Measurements from ENCODE around the gene DNMT1. TPM values are rescaled to one million over a fixed set of nuclear protein-coding genes. Genes with fewer than 3 reads are reported as not detected.
A peak's percentile ranks its signal among the peaks of the same experiment; 100 is the strongest.

The DNMT1 gene
- total RNA-seq, 4 donors from 2014 or later = 20.8 to 51.4 (median 34.8) TPM

DNA sequence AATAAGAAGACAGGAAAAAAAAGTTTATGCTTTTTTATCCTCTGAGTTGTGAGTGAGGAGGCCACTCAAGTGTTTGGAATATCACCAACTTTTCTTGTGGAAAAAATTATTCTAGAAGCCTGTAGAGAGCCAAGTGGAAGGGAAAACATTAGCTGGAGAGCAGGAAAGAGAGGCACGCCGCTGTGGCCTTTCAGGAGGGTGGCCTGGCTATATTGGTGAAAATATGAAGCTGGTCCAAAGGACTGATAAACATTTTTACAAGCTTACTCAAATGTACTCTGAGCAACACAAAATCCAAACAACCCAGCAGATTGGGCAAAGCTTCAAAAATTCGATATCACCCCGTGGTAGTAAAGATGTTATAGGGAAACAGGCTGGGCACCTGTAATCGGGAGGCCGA, 72.7 kb downstream of the DNMT1 start:
- H3K4me3 ChIP-seq = no peak overlapping the region
- H3K27me3 ChIP-seq = no peaks in the 10 kb centered on the region
- no peak for DNase-seq (ENCODE audit: extremely low spot score)
- no peaks in the 10 kb centered on the region for H3K9me3 ChIP-seq
- peaks cover 11 to 20% (median 18%) of the 10 kb centered on the region in 4 donors for H3K36me3 ChIP-seq
- peaks cover 18 to 39% (median 33%) of the 10 kb centered on the region in 4 donors for H3K4me1 ChIP-seq
- 59% methylated on average over 6 of the region's 6 CpGs for WGBS
- intact Hi-C loops (cut with DNase I) = no loop called here
- H3K27ac ChIP-seq (replicated peaks in 1 of 4) = peak overlapping the region in 3 of 4 donors; percentile 44 to 88 (median 65)
- no peak for TF ChIP-seq POLR2AphosphoS5 (IDR thresholded peaks at IDR 0.05)
- no peak for TF ChIP-seq EP300 (IDR thresholded peaks at IDR 0.05)
- TF ChIP-seq POLR2A (IDR thresholded peaks at IDR 0.05; ENCODE audit: low read depth) = no peak
- no peak for TF ChIP-seq CTCF (IDR thresholded peaks at IDR 0.05)

DNA sequence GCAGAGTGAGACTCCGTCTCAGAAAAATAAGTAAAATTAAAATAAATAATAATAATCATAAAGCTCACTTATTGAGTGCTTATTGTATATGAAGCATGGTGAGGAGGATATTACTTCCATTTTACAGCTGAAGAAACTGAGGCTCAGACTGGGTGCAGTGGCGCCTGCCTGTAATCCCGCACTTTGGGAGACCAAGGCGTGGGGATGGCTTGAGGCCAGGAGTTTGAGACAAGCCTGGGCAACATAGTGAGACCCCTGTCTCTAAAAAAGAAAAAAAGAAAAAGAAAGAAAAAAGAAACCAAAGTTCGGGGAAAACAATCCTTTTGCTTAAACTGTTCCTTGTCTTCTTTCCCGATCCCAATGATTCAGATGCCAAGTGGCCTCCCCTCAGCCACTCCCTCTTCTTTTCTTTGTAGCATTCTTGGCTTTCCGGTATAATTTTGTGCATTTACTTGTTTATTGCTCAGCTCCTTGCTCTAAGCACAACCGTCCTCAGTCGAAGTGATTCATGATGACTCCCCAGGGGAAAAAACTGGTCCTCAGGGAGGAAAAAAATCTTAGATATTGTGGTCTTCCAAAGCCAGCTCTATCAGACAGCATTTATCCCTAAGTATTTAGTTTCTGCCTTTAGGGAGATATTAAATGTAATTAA, 74.1 kb downstream of the DNMT1 start:
- no peak for DNase-seq (ENCODE audit: extremely low spot score)
- H3K4me3 ChIP-seq = peak overlapping the region in 3 of 4 donors; percentile 87 to 94 (median 93)

GRCh38 chr19:10118960-10119359, 75.8 kb downstream of the DNMT1 start:
- intact Hi-C loops (cut with DNase I) = no loop called here
- Histone ChIP-seq H3K36me3 (peaks cover 29 to 49% (median 48%) of the 10 kb centered on the region in 4 donors), H3K4me3 (peak overlapping the region; percentile 61 to 94 (median 90)), H3K27me3 (no peaks in the 10 kb centered on the region), H3K9me3 (no peaks in the 10 kb centered on the region), H3K27ac (replicated peaks in 1 of 4) (peak overlapping the region; percentile 74 to 88 (median 82)), H3K4me1 (peaks cover 18 to 40% (median 34%) of the 10 kb centered on the region in 4 donors)
- 10% methylated on average over 6 of the region's 12 CpGs for WGBS
- no peak for DNase-seq (ENCODE audit: extremely low spot score)
- TF ChIP-seq POLR2AphosphoS5 (IDR thresholded peaks at IDR 0.05) = no peak
- no peak for TF ChIP-seq EP300 (IDR thresholded peaks at IDR 0.05)
- TF ChIP-seq POLR2A (IDR thresholded peaks at IDR 0.05; ENCODE audit: low read depth) = no peak
- no peak for TF ChIP-seq CTCF (IDR thresholded peaks at IDR 0.05)

More for the DNA sequence above, 74.1 kb downstream of the DNMT1 start:
- TF ChIP-seq POLR2AphosphoS5 (IDR thresholded peaks at IDR 0.05) (no peak), POLR2A (IDR thresholded peaks at IDR 0.05; ENCODE audit: low read depth) (no peak)
- no peaks in the 10 kb centered on the region for H3K27me3 ChIP-seq
- 76% methylated on average over 9 of the region's 9 CpGs for WGBS
- H3K36me3 ChIP-seq = peaks cover 24 to 34% (median 31%) of the 10 kb centered on the region in 4 donors
- H3K4me1 ChIP-seq = peaks cover 18 to 39% (median 33%) of the 10 kb centered on the region in 4 donors
- intact Hi-C loops (cut with DNase I) = no loop called here
- H3K27ac ChIP-seq (replicated peaks in 1 of 4) = peak overlapping the region in 3 of 4 donors; percentile 44 to 88 (median 83)
- no peaks in the 10 kb centered on the region for H3K9me3 ChIP-seq

DNA sequence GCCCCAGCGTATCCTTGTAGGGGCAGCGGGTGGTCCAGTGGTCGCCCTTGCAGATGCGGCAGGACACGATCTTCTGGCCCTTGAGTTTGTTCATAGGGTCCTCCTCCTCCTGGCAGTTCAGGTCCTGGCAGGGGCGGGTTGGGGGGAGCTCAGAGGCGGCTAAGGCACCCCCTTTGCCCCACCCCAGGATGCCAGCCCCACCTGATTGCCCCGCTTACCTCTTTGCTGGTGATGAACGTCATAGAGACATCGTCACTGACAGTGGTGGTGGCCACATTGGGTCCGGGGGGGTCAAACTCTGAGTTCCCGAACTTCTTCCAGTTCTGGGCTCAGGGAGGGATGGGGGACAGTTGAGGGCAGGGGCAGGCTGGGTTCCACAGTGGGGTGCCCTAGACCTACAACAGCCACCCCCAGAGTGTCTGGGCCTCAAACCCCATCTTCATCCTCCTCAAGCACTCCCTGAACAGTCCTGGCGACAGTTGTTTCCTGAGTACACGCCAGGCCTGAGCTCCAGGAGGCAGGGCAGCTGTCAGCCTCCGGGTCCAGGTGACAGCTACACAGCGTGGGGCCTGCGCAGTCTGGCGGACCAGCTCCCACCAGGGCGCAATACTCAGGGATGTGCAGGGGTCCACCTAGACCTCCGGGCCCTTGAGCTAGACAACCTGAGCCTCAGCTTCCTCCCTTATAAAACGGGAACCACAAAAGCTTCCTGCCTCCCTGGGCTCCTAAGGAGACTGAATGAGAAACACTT, 77.7 kb downstream of the DNMT1 start:
- intact Hi-C loops (cut with DNase I) = no loop called here
- H3K4me1 ChIP-seq = peaks cover 18 to 58% (median 45%) of the 10 kb centered on the region in 4 donors
- H3K4me3 ChIP-seq = no peak overlapping the region
- 85% methylated on average over 6 of the region's 21 CpGs for WGBS
- no peak for TF ChIP-seq POLR2AphosphoS5 (IDR thresholded peaks at IDR 0.05)
- no peak for TF ChIP-seq CTCF (IDR thresholded peaks at IDR 0.05)
- TF ChIP-seq POLR2A (IDR thresholded peaks at IDR 0.05; ENCODE audit: low read depth) = no peak
- TF ChIP-seq EP300 (IDR thresholded peaks at IDR 0.05) = no peak
- no peaks in the 10 kb centered on the region for H3K9me3 ChIP-seq
- DNase-seq (ENCODE audit: extremely low spot score) = no peak
- H3K27me3 ChIP-seq = no peaks in the 10 kb centered on the region
- H3K27ac ChIP-seq (replicated peaks in 1 of 4) = no peak overlapping the region
- H3K36me3 ChIP-seq = peaks cover 29 to 53% (median 50%) of the 10 kb centered on the region in 4 donors
